Measurements from ENCODE around the gene TFDP1.

TFDP1 gene

GRCh38 chr13:113666951-113667701 is 82.6 kb downstream of the TFDP1 start, which contains the start of gene GRK1:
TSS of gene GRK1 (plus strand) at chr13:113667219. CDS start at chr13:113667387, 168 bp downstream.
- DNase-seq (ENCODE audit: low spot score), result no peak

- DNase-seq (ENCODE audit: low spot score), result no peak
These were observed 83.4 kb downstream of the TFDP1 start for GRCh38 chr13:113667771-113668490.

- no peak for DNase-seq (ENCODE audit: low spot score)
These were observed 84.0 kb downstream of the TFDP1 start for GRCh38 chr13:113668491-113668971.

GRCh38 chr13:113669231-113669754 is 84.7 kb downstream of the TFDP1 start:
- no peak for DNase-seq (ENCODE audit: low spot score)

- DNase-seq (ENCODE audit: low spot score), result no peak
These were observed 85.3 kb downstream of the TFDP1 start for GRCh38 chr13:113669755-113670341.

- no peak for DNase-seq (ENCODE audit: low spot score)
These were observed 86.0 kb downstream of the TFDP1 start for GRCh38 chr13:113670541-113670940.

- no peak for DNase-seq (ENCODE audit: low spot score)
These were observed 86.8 kb downstream of the TFDP1 start for GRCh38 chr13:113671066-113672001.

- no peak for DNase-seq (ENCODE audit: low spot score)
These were observed 87.6 kb downstream of the TFDP1 start for GRCh38 chr13:113672002-113672651.
